Immature natural killer cell (primary cell): Measurements from ENCODE around the gene LCOR. TPM values are rescaled to one million over a fixed set of nuclear protein-coding genes. Genes with fewer than 3 reads are reported as not detected.

Source experiments
- DNase-seq, 3 donors: peaks; one replicate each; pipeline ENCODE4 v3.0.0; 2022; ENCODE audit warnings: mixed read lengths in 1 of 3
- H3K27ac Mint-ChIP-seq, 6 donors: one replicate each; pipeline ENCODE4 v1.8.0; 2020; ENCODE audit warnings: mixed read lengths in 6 of 6, mild to moderate bottlenecking in 5 of 6, inconsistent platforms in 4 of 6, moderate library complexity in 3 of 6
- H3K27me3 Mint-ChIP-seq, 3 donors: one replicate each; pipeline ENCODE4 v1.8.0; 2020 to 2021; ENCODE audit warnings: low read depth in 3 of 3, mild to moderate bottlenecking in 3 of 3, mixed read lengths in 3 of 3, moderate library complexity in 3 of 3, inconsistent platforms in 1 of 3
- H3K36me3 Mint-ChIP-seq, 3 donors: one replicate each; pipeline ENCODE4 v1.8.0; 2020; ENCODE audit warnings: mixed read lengths in 3 of 3, inconsistent platforms in 2 of 3, mild to moderate bottlenecking in 2 of 3
- H3K4me1 Mint-ChIP-seq, 2 donors: one replicate each; pipeline ENCODE4 v1.8.0; 2020; ENCODE audit warnings: inconsistent platforms in 2 of 2, mild to moderate bottlenecking in 2 of 2, mixed read lengths in 2 of 2, moderate library complexity in 1 of 2
- H3K4me3 Mint-ChIP-seq, 5 donors: one replicate each; pipeline ENCODE4 v1.8.0; 2020; ENCODE audit warnings: mild to moderate bottlenecking in 5 of 5, mixed read lengths in 5 of 5, inconsistent platforms in 3 of 5, moderate library complexity in 3 of 5
- H3K9me3 Mint-ChIP-seq, 6 donors: one replicate each; pipeline ENCODE4 v1.8.0; 2020; ENCODE audit warnings: mild to moderate bottlenecking in 6 of 6, mixed read lengths in 6 of 6, inconsistent platforms in 4 of 6, moderate library complexity in 3 of 6
- polyA plus RNA-seq, 3 donors: library from polyadenylated mRNA; unstranded; fragments of 300-500 nt; fragmentation: Illumina TruSeq; gene quantifications; one replicate each; pipeline ENCODE4 v1.2.3, GENCODE V29; 2021

LCOR gene
- polyA plus RNA-seq, 3 donors from 2014 or later = 14.1 to 35.1 (median 27.0) TPM

DNA sequence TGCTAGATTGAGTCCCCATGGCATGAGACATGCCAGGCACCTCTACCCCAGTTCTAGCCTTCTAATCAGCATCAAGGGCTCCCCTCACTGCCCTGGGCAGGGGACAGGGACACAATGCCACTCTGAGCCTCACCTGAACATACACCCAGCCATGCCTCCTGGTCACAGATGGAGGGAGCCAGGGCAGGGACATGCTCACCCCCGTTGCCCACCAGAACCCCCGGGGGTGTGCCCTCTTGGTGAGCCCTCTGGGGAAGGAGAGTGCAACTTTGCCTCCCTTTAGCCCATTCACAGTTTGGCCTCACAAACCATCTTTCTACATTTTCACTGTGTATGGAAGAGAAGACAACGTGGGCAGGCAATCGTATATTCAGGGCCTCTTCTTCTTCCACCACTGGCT is 167.2 kb downstream of the LCOR start:
- Mint-ChIP-seq H3K36me3 (peaks cover 0 to 4% (median 0%) of the 10 kb centered on the region in 3 donors), H3K27me3 (peaks cover 0 to 2% (median 0%) of the 10 kb centered on the region in 3 donors), H3K4me1 (no peaks in the 10 kb centered on the region), H3K4me3 (no peak overlapping the region), H3K27ac (no peak overlapping the region), H3K9me3 (no peaks in the 10 kb centered on the region)
- no peak for DNase-seq

- H3K27ac Mint-ChIP-seq = no peak overlapping the region
- H3K9me3 Mint-ChIP-seq = peaks cover 0 to under 1% (median 0%) of the 10 kb centered on the region in 6 donors
- H3K27me3 Mint-ChIP-seq = peaks cover 0 to 2% (median under 1%) of the 10 kb centered on the region in 3 donors
- H3K4me1 Mint-ChIP-seq = no peaks in the 10 kb centered on the region
- H3K4me3 Mint-ChIP-seq = no peak overlapping the region
- DNase-seq = no peak
- H3K36me3 Mint-ChIP-seq = peaks cover 0 to 4% (median 0%) of the 10 kb centered on the region in 3 donors
Observed at GRCh38 chr10:96999987-97000386, 167.9 kb downstream of the LCOR start.

GRCh38 chr10:97000487-97001182 is 168.5 kb downstream of the LCOR start:
- Mint-ChIP-seq H3K4me3 (no peak overlapping the region), H3K36me3 (peaks cover 3 to 7% (median 3%) of the 10 kb centered on the region in 3 donors), H3K27ac (no peak overlapping the region), H3K27me3 (peaks cover 0 to 2% (median 2%) of the 10 kb centered on the region in 3 donors), H3K9me3 (peaks cover 0 to 4% (median 2%) of the 10 kb centered on the region in 6 donors), H3K4me1 (no peaks in the 10 kb centered on the region)
- DNase-seq = no peak

DNA sequence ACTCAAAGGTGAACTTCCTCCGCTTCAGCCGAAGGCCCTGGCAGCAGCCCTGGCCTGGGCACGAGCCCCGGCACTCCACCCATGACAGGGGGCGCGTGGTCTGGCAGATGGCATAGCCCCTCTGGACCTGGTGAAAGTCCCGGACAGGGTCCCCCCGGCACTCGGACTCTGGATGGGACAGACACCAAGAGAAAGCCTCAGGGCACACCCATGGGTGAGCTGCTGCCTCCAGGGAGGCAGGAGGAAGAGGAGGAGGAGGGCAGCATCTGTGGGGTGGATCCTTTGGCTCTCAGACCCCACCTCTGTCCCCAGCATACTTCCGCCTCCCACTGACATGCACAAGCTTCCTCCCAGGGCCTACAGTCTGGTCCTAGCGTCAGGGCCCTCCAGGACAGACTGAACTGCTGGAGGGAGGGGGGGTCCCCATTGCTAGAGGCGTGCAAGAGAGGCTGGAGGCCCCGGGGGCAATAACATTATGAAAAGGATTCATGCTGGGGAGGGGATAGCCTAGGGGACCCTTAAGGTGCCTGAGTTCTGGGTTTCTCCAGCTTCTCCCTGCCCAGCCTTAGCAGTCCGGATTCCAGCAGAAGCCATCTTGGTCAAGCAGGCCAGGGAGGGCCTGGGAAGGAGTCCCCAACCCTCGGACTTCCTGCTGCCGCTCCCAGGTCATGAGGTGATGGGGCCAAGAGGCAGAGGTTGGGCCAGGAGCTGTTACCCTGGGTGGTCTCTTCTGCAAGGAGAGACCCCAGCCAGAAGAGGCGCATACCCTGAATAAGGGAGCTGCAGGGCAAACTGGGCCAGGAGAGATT is 169.3 kb downstream of the LCOR start:
- Mint-ChIP-seq H3K9me3 (peaks cover 0 to 10% (median 5%) of the 10 kb centered on the region in 6 donors), H3K4me3 (no peak overlapping the region), H3K4me1 (no peaks in the 10 kb centered on the region), H3K27me3 (peaks cover 0 to 2% (median 2%) of the 10 kb centered on the region in 3 donors), H3K27ac (no peak overlapping the region), H3K36me3 (peaks cover 4 to 8% (median 4%) of the 10 kb centered on the region in 3 donors)
- no peak for DNase-seq

DNA sequence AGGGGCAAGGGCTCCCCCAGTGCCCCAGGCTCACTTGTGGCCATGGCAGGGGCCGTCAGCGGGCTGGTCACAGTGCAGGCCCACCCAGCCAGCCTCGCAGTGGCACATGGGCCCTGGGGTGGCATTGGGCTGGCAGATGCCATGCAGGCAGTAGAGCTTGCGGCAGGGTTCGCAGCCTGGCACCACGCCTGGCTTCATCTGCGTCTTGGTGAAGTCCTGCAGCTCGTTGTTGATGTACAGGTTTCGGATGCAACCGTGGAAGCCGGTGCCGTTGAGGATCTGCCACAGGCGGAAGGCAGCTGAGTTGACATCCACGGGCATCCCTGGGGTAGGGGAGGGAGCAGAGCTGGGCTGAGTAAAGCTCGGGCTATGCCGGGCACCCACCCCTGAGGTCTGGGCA is 170.6 kb downstream of the LCOR start:
- no peaks in the 10 kb centered on the region for H3K4me1 Mint-ChIP-seq
- no peak overlapping the region for H3K27ac Mint-ChIP-seq
- DNase-seq = no peak
- H3K36me3 Mint-ChIP-seq = peaks cover 12% of the 10 kb centered on the region in 3 donors
- peaks cover 8 to 23% (median 15%) of the 10 kb centered on the region in 6 donors for H3K9me3 Mint-ChIP-seq
- no peak overlapping the region for H3K4me3 Mint-ChIP-seq
- H3K27me3 Mint-ChIP-seq = peaks cover 0 to 2% (median 2%) of the 10 kb centered on the region in 3 donors

DNA sequence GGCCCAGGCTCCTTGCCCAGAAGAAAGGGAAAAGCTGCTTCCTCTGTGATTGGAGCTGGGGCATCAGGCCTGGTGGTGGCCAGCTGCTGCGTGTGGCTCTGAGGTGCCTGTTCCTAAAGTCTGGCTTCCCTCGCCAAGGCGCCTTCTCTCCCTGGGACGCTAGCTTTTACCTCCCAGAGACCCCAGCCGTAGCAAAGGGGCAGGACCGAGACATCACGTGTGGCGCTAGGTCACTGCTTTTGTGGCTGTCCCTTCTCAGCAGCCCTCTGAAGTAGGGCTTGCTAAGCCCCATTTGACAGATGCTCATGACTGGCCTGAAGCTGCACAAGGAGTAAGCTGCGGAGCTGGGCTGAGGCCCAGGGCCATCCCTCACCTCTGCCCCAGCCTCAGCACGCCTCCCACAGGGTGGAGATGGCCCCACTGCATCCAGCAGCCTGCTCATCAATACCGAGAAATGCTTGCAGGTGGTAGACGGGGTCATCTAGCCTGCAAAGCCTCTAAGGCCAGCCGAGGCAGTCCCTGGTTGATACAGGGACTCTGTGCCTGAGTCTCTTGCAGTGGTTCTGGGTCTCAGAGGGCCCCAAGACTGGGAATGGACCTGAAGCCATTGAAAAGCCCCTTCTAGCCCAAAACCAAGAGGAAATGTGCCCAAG is 171.2 kb downstream of the LCOR start:
- Mint-ChIP-seq H3K27me3 (peaks cover 0 to 2% (median 0%) of the 10 kb centered on the region in 3 donors), H3K27ac (no peak overlapping the region), H3K4me3 (no peak overlapping the region), H3K36me3 (peaks cover 12% of the 10 kb centered on the region in 3 donors), H3K4me1 (no peaks in the 10 kb centered on the region), H3K9me3 (peaks cover 12 to 26% (median 19%) of the 10 kb centered on the region in 6 donors)
- DNase-seq = no peak

GRCh38 chr10:97003804-97004201 is 171.7 kb downstream of the LCOR start:
- H3K27me3 Mint-ChIP-seq = peaks cover 0 to 2% (median 0%) of the 10 kb centered on the region in 3 donors

DNA sequence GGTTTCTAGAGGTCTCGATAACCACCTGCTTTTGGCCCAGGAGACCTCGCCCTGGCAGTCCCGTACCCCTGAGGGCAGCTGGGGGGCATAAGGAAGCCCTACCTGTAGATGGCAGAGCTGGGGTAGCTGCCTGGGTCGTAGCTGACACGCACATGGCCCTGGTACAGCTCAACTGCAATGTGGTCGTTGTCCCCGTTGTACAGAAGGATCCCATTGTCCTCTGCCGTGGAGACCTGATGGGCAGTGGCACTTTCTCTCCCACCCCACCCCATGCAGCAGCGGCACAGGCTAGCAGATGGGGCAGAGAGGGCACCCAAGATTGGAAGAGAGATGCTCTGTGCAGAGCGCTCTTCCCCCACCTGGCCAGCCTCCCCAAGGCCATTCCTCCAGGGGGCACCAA is 172.5 kb downstream of the LCOR start:
- Mint-ChIP-seq H3K4me1 (no peaks in the 10 kb centered on the region), H3K4me3 (no peak overlapping the region), H3K36me3 (peaks cover 12% of the 10 kb centered on the region in 3 donors), H3K27me3 (peaks cover 0 to 2% (median 0%) of the 10 kb centered on the region in 3 donors), H3K9me3 (peaks cover 12 to 26% (median 19%) of the 10 kb centered on the region in 6 donors), H3K27ac (no peak overlapping the region)
- DNase-seq = no peak

More at GRCh38 chr10:97003804-97004201, 171.7 kb downstream of the LCOR start:
- no peak for DNase-seq
- Mint-ChIP-seq H3K4me3 (no peak overlapping the region), H3K36me3 (peaks cover 12% of the 10 kb centered on the region in 3 donors), H3K27ac (no peak overlapping the region), H3K4me1 (no peaks in the 10 kb centered on the region), H3K9me3 (peaks cover 12 to 26% (median 19%) of the 10 kb centered on the region in 6 donors)

- no peak for DNase-seq
- Mint-ChIP-seq H3K4me3 (no peak overlapping the region), H3K27ac (no peak overlapping the region), H3K4me1 (no peaks in the 10 kb centered on the region), H3K27me3 (peaks cover 0 to 4% (median 0%) of the 10 kb centered on the region in 3 donors), H3K9me3 (peaks cover 12 to 26% (median 19%) of the 10 kb centered on the region in 6 donors), H3K36me3 (peaks cover 12% of the 10 kb centered on the region in 3 donors)
Observed at GRCh38 chr10:97005349-97005748, 173.3 kb downstream of the LCOR start.

DNA sequence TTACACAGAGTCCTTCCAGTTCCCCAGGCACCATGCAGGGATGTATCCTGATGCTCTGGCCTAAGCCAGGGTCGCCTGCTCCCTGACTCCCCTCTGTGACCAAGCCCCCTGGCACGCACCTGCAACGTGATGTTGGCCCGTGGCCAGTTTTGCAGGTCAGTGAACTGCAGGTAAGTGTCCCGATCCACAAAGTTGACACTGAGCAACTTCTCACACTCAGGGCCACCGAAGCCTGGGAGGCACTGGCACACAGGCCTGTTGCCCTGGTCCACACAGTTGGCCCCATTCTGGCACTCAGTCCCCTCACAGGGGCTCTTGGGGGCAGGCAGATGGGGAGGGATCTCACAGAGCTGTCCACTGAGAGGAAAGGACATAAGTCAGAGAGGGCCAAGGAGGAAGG is 174.3 kb downstream of the LCOR start:
- Mint-ChIP-seq H3K9me3 (peaks cover 12 to 26% (median 19%) of the 10 kb centered on the region in 6 donors), H3K27me3 (peaks cover 0 to 4% (median 0%) of the 10 kb centered on the region in 3 donors), H3K36me3 (peaks cover 12% of the 10 kb centered on the region in 3 donors), H3K27ac (no peak overlapping the region), H3K4me1 (no peaks in the 10 kb centered on the region), H3K4me3 (no peak overlapping the region)
- no peak for DNase-seq

DNA sequence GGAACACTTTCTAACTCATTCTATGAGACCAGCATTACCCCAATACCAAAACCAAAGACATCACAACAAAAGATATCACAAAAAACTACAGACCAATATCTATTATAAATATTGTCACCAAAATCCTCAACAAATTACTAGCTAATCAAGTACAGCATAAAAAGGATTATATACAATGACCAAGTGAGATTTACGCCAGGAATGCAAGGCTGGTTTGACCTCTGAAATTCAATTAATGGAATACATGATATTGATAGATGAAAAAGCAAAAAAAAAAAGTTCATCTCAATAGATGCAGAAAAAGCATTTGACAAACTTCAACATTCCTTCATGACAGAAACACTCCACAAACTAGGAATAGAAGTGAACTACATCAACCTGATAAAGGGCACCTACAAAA is 175.3 kb downstream of the LCOR start:
- Mint-ChIP-seq H3K27me3 (peaks cover 0 to 4% (median 0%) of the 10 kb centered on the region in 3 donors), H3K36me3 (peaks cover 12% of the 10 kb centered on the region in 3 donors), H3K4me1 (no peaks in the 10 kb centered on the region), H3K27ac (no peak overlapping the region), H3K4me3 (no peak overlapping the region), H3K9me3 (peaks cover 12 to 26% (median 19%) of the 10 kb centered on the region in 6 donors)
- no peak for DNase-seq

- DNase-seq = no peak
- Mint-ChIP-seq H3K27ac (no peak overlapping the region), H3K4me3 (no peak overlapping the region), H3K9me3 (peaks cover 12 to 21% (median 17%) of the 10 kb centered on the region in 6 donors), H3K4me1 (peaks cover 2 to 9% of the 10 kb centered on the region in 2 donors), H3K27me3 (peaks cover 0 to 4% (median 2%) of the 10 kb centered on the region in 3 donors), H3K36me3 (peaks cover 8% of the 10 kb centered on the region in 3 donors)
Observed at GRCh38 chr10:97010695-97011206, 178.7 kb downstream of the LCOR start.

DNA sequence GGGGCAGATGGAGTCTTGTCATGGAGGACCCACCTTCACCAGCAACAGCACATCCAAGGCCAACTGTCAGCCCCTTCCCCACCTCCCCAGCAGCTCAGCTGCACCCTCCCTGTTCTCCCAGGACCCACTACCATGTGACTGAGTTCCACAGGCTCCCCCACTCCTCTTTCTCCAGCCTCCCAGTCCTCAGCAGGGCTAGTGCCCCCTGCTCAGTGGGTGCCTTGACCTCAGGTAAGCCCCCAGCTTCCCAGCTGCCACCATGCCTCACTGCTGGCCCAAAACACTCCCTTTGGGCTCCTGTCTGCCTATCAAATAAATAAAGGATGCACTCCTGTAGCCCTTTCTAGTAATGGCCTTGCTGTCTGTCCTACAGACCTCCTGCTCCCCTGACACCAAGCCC is 179.3 kb downstream of the LCOR start:
- Mint-ChIP-seq H3K9me3 (peaks cover 12 to 18% (median 16%) of the 10 kb centered on the region in 6 donors), H3K36me3 (peaks cover 7 to 8% (median 8%) of the 10 kb centered on the region in 3 donors), H3K27ac (peak overlapping the region in 1 of 6 donors; percentile 45), H3K4me3 (no peak overlapping the region), H3K4me1 (peaks cover 5 to 12% of the 10 kb centered on the region in 2 donors), H3K27me3 (peaks cover 0 to 4% (median 2%) of the 10 kb centered on the region in 3 donors)
- no peak for DNase-seq
